Measurements from ENCODE around the gene TMEM120B. TPM values are rescaled to one million over a fixed set of nuclear protein-coding genes. Genes with fewer than 3 reads are reported as not detected.

Gene TMEM120B
- total and polyA plus RNA-seq, 2 of the 4 experiments (the other 2 are of a cell fraction): 10.6 to 18.4 TPM

GRCh38 chr12:121781484-121781997 is 69.0 kb downstream of the TMEM120B start:
- Histone ChIP-seq H3K18ac (ENCODE audit: low read depth, low read length) (no peak overlapping the region; the same call in 1 of the 2 replicates), H2AK9ac (replicated peaks; ENCODE audit: low read depth, low read length, poor library complexity) (peak overlapping the region; percentile 5), H3K9me3 (ENCODE audit: control insufficient read depth, insufficient read depth, low read length) (no peaks in the 10 kb centered on the region), H2BK20ac (ENCODE audit: low read depth, low read length) (no peak overlapping the region), H4K91ac (ENCODE audit: insufficient read depth, low read depth, low read length) (no peak overlapping the region), H2AK5ac (ENCODE audit: low read depth, low read length) (peak overlapping the region; percentile 44; the same call in 1 of the 2 replicates), H2BK5ac (ENCODE audit: low read depth, low read length, poor library complexity, severe bottlenecking) (no peak overlapping the region), H3K27ac (ENCODE audit: insufficient read depth, low read length) (peak overlapping the region; percentile 50), H3K9me1 (ENCODE audit: insufficient read depth, low read length) (peaks cover 7% of the 10 kb centered on the region), H2BK120ac (ENCODE audit: low read depth, low read length) (no peak overlapping the region), H3K4ac (ENCODE audit: low read depth, low read length) (peak overlapping the region; percentile 72), H3K14ac (replicated peaks; ENCODE audit: low read depth, low read length) (peak overlapping the region; percentile 11; the same call in 1 of the 2 replicates), H3K27me3 (ENCODE audit: control insufficient read depth, insufficient read depth, low read length) (no peaks in the 10 kb centered on the region), H2BK15ac (ENCODE audit: low read depth, low read length) (no peak overlapping the region), H3K4me1 (ENCODE audit: control insufficient read depth, insufficient read depth, low read length) (peaks cover 15% of the 10 kb centered on the region), H3K4me3 (ENCODE audit: insufficient read depth, low read depth, low read length) (no peak overlapping the region), H3K9ac (ENCODE audit: low read depth, low read length) (peak overlapping the region; percentile 2; the same call in 1 of the 2 replicates), H3K56ac (ENCODE audit: extremely low read depth, insufficient read depth, low read length) (no peak overlapping the region), H3K36me3 (ENCODE audit: control insufficient read depth, insufficient read depth, low read length) (peaks cover 11% of the 10 kb centered on the region; the same call in 1 of the 2 replicates), H4K5ac (ENCODE audit: low read depth, low read length) (no peak overlapping the region), H4K8ac (ENCODE audit: low read depth in 2 of 2, low read length in 2 of 2) (peak overlapping the region in 1 of 2 experiments; percentile 22; a peak in 1 of 4 replicates), H3K79me1 (ENCODE audit: low read depth in 1 of 2, low read length in 2 of 2) (peaks cover 0 to 22% of the 10 kb centered on the region in 2 experiments; a peak in 1 of 4 replicates), H4K20me1 (ENCODE audit: insufficient read depth, low read length) (peaks cover 18% of the 10 kb centered on the region; the same call in 1 of the 2 replicates), H2AFZ (replicated peaks; ENCODE audit: low read length, poor library complexity) (peak overlapping the region; percentile 40), H3K4me2 (ENCODE audit: low read depth, low read length) (peak overlapping the region; percentile 59), H3K23ac (ENCODE audit: low read depth, low read length) (peak overlapping the region; percentile 60; the same call in 1 of the 2 replicates)
- in situ Hi-C loops (cut with MboI; ENCODE audit: low sequenced_read_pairs): loop anchor here (5.0 kb wide), 1 partner anchor 89 kb away; no protein-coding TSS in a partner anchor
- no TSS peak for BruUV-seq (replicated peaks)
- dilution Hi-C loops (cut with HindIII; ENCODE audit: low sequenced_read_pairs, unreplicated experiment): no loop called here
- CTCF ChIA-PET: interaction anchor here (0.8 to 2.2 kb wide), 2 partner anchors 13 to 30 kb away, joined by 3 to 20 read pairs; partner anchors contain the start of gene RHOF
- POLR2A ChIA-PET (ENCODE audit: unreplicated experiment): interaction anchor here (1.0 kb wide), 1 partner anchor 23 kb away, joined by 3 read pairs; no protein-coding TSS in a partner anchor
- DNase-seq: no peak
- ATAC-seq (ENCODE audit: low read depth): peak; percentile 42
- intact Hi-C loops (cut with micrococcal nuclease): no loop called here
- TF ChIP-seq, protein P1, sequence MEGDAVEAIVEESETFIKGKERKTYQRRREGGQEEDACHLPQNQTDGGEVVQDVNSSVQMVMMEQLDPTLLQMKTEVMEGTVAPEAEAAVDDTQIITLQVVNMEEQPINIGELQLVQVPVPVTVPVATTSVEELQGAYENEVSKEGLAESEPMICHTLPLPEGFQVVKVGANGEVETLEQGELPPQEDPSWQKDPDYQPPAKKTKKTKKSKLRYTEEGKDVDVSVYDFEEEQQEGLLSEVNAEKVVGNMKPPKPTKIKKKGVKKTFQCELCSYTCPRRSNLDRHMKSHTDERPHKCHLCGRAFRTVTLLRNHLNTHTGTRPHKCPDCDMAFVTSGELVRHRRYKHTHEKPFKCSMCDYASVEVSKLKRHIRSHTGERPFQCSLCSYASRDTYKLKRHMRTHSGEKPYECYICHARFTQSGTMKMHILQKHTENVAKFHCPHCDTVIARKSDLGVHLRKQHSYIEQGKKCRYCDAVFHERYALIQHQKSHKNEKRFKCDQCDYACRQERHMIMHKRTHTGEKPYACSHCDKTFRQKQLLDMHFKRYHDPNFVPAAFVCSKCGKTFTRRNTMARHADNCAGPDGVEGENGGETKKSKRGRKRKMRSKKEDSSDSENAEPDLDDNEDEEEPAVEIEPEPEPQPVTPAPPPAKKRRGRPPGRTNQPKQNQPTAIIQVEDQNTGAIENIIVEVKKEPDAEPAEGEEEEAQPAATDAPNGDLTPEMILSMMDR (conservative IDR thresholded peaks at IDR 0.05; ENCODE audit: low read depth, low read length): no peak
- TF ChIP-seq CEBPB (IDR thresholded peaks at IDR 0.05; ENCODE audit: low read depth, low read length) (no peak), SMC3 (IDR thresholded peaks at IDR 0.05; ENCODE audit: low read depth, low read length) (no peak), RFX5 (IDR thresholded peaks at IDR 0.05; ENCODE audit: low read depth, low read length) (no peak), MAFK (IDR thresholded peaks at IDR 0.05; ENCODE audit: low read depth, low read length) (no peak), BHLHE40 (IDR thresholded peaks at IDR 0.05; ENCODE audit: low read depth, low read length) (no peak), RAD21 (IDR thresholded peaks at IDR 0.05; ENCODE audit: low read length) (no peak), FOS (IDR thresholded peaks at IDR 0.05; ENCODE audit: low read depth, low read length) (no peak), RCOR1 (IDR thresholded peaks at IDR 0.05; ENCODE audit: insufficient replicate concordance, low read length) (no peak), MXI1 (IDR thresholded peaks at IDR 0.05; ENCODE audit: borderline replicate concordance, low read depth, low read length) (no peak), CHD1 (IDR thresholded peaks at IDR 0.05; ENCODE audit: low read depth, low read length) (no peak), NFE2L2 (IDR thresholded peaks at IDR 0.05; ENCODE audit: low read depth, low read length) (no peak), MAZ (IDR thresholded peaks at IDR 0.05; ENCODE audit: borderline replicate concordance, low read depth, low read length) (no peak), POLR2A (IDR thresholded peaks at IDR 0.05; ENCODE audit: low read depth, low read length) (no peak)
- WGBS, 2 experiments (ENCODE audit: extremely low coverage in 2 of 2, insufficient read length in 1 of 2): no CpG with 5 or more reads among the region's 12 CpGs

All from IMR-90 (cell line).